Measurements from ENCODE around the gene FGD6.

The FGD6 gene

GRCh38 chr12:95179011-95179410 is 38.3 kb downstream of the FGD6 start:
- Histone ChIP-seq H3K9ac (ENCODE audit: low read length) (no peak overlapping the region), H3K9me2 (ENCODE audit: low read depth, low read length) (no peaks in the 10 kb centered on the region), H3K4me1 (ENCODE audit: insufficient read depth, low read length, severe bottlenecking) (no peaks in the 10 kb centered on the region), H3K9me3 (ENCODE audit: low read length) (no peaks in the 10 kb centered on the region), H3F3A (ENCODE audit: insufficient read depth, low read length) (no peaks in the 10 kb centered on the region), H3K36me3 (ENCODE audit: insufficient read depth, low read length) (no peaks in the 10 kb centered on the region; the same call in 1 of the 2 replicates), H3K4me3 (ENCODE audit: low read depth, low read length, poor library complexity, severe bottlenecking) (no peak overlapping the region), H3K27me3 (ENCODE audit: insufficient read depth, low read length) (no peaks in the 10 kb centered on the region), H4K20me1 (ENCODE audit: insufficient read depth, low read length) (no peaks in the 10 kb centered on the region), H3K27ac (ENCODE audit: low read depth, low read length, poor library complexity, severe bottlenecking) (no peak overlapping the region), H3K4me2 (ENCODE audit: low read length) (no peak overlapping the region), H3K79me2 (ENCODE audit: insufficient read depth, low read length) (no peaks in the 10 kb centered on the region), H2AFZ (ENCODE audit: low read length) (no peak overlapping the region)
- TF ChIP-seq EZH2 (IDR thresholded peaks at IDR 0.05; ENCODE audit: borderline replicate concordance, low read length) (no peak), CTCF (IDR thresholded peaks at IDR 0.05; ENCODE audit: low read length) (no peak)

- H4K20me1 ChIP-seq (ENCODE audit: insufficient read depth, low read length) = no peaks in the 10 kb centered on the region
- H3K27me3 ChIP-seq (ENCODE audit: insufficient read depth, low read length) = no peaks in the 10 kb centered on the region
- no peak overlapping the region for H2AFZ ChIP-seq (ENCODE audit: low read length)
- H3K79me2 ChIP-seq (ENCODE audit: insufficient read depth, low read length) = no peaks in the 10 kb centered on the region
- H3K4me3 ChIP-seq (ENCODE audit: low read depth, low read length, poor library complexity, severe bottlenecking) = no peak overlapping the region
- no peak overlapping the region for H3K27ac ChIP-seq (ENCODE audit: low read depth, low read length, poor library complexity, severe bottlenecking)
- H3K4me1 ChIP-seq (ENCODE audit: insufficient read depth, low read length, severe bottlenecking) = no peaks in the 10 kb centered on the region
- TF ChIP-seq EZH2 (IDR thresholded peaks at IDR 0.05; ENCODE audit: borderline replicate concordance, low read length) = no peak
- no peaks in the 10 kb centered on the region for H3F3A ChIP-seq (ENCODE audit: insufficient read depth, low read length)
- H3K36me3 ChIP-seq (ENCODE audit: insufficient read depth, low read length) = no peaks in the 10 kb centered on the region; the same call in 1 of the 2 replicates
- no peak overlapping the region for H3K9ac ChIP-seq (ENCODE audit: low read length)
- H3K9me2 ChIP-seq (ENCODE audit: low read depth, low read length) = no peaks in the 10 kb centered on the region
- no peak overlapping the region for H3K4me2 ChIP-seq (ENCODE audit: low read length)
- H3K9me3 ChIP-seq (ENCODE audit: low read length) = no peaks in the 10 kb centered on the region
Observed at GRCh38 chr12:95178136-95178535, 39.1 kb downstream of the FGD6 start.

- Histone ChIP-seq H3K4me1 (ENCODE audit: insufficient read depth, low read length, severe bottlenecking) (no peaks in the 10 kb centered on the region), H3K36me3 (ENCODE audit: insufficient read depth, low read length) (no peaks in the 10 kb centered on the region; the same call in 1 of the 2 replicates), H4K20me1 (ENCODE audit: insufficient read depth, low read length) (no peaks in the 10 kb centered on the region), H3F3A (ENCODE audit: insufficient read depth, low read length) (no peaks in the 10 kb centered on the region), H3K27ac (ENCODE audit: low read depth, low read length, poor library complexity, severe bottlenecking) (no peak overlapping the region), H3K9ac (ENCODE audit: low read length) (no peak overlapping the region), H3K9me3 (ENCODE audit: low read length) (no peaks in the 10 kb centered on the region), H2AFZ (ENCODE audit: low read length) (no peak overlapping the region), H3K9me2 (ENCODE audit: low read depth, low read length) (no peaks in the 10 kb centered on the region), H3K79me2 (ENCODE audit: insufficient read depth, low read length) (no peaks in the 10 kb centered on the region), H3K4me3 (ENCODE audit: low read depth, low read length, poor library complexity, severe bottlenecking) (no peak overlapping the region), H3K27me3 (ENCODE audit: insufficient read depth, low read length) (no peaks in the 10 kb centered on the region), H3K4me2 (ENCODE audit: low read length) (no peak overlapping the region)
- TF ChIP-seq CTCF (IDR thresholded peaks at IDR 0.05; ENCODE audit: low read length) (no peak), EZH2 (IDR thresholded peaks at IDR 0.05; ENCODE audit: borderline replicate concordance, low read length) (no peak)
Observed at GRCh38 chr12:95177201-95177768, 40.0 kb downstream of the FGD6 start.
